NCI-H1105 treated with DMSO at 0.1 percent for 48 hours (cell line): ENCODE data around the gene NFIB.

Experiments used
- DNase-seq: peaks from one replicate; lab custom pipeline; 2025; lab: John Stamatoyannopoulos, UW

Gene NFIB

GRCh38 chr9:14304259-14304658, 9.7 kb downstream of the NFIB start:
- no peak for DNase-seq

DNA sequence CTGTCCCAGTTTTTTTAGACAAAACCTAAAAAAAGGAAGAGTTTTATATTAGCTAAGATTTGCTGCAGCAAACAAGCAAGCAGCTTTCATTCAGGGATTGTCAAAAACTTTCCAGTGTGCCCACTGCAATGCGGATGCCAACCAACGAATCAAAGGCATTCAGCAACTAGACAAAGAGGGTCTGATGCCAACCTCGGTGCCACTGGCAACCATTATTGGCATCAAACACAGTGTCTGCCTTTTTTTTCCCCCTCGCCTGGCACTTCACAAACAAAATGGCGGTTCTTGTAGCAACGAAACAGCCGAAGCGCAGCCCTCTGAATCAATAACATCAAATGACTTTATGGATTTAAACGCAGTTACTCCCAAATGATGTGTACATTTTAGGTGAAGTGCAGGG, 10.4 kb downstream of the NFIB start:
- DNase-seq: peak; percentile 97

DNA sequence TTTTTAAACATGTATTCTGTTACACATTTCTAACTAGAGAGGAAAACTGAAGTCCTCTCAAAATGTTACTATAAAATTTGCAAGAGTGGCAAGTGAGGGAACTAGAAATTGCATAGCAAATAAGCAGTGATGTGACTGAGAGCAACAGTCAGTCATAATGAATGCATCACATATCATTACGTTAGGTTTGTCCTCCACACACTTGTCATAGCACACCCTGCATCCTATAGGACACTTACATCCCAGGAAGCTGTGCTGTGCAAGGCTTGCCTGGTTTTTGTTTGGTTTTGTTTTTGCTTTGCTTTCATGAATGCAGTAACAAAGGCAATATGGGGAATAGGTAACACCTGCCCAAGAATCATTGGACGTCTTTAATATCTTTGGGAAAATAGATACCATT, 10.8 kb downstream of the NFIB start:
- DNase-seq: no peak

GRCh38 chr9:14302405-14302804, 11.5 kb downstream of the NFIB start:
- DNase-seq: no peak

DNA sequence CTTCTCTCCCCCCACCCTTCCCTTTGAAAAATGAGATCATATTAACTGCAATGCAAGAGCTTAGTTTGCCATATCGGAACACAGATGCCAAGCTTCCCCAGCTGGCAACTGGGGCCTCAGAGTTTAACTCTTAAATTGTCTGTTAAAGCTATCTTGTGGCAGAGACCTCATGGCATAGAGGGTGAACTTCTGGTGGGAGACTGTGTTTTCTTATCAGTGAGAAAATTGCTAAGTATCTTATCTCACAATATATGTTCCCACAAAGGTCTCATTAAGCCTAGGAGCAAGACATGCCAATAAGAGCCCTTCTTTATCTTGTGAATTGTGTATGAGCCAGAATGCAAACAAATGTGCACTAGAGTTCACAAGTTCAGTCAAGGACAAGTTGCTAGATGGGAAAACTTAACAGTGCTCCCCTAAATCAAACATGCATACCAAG, 12.3 kb downstream of the NFIB start:
- no peak for DNase-seq

DNA sequence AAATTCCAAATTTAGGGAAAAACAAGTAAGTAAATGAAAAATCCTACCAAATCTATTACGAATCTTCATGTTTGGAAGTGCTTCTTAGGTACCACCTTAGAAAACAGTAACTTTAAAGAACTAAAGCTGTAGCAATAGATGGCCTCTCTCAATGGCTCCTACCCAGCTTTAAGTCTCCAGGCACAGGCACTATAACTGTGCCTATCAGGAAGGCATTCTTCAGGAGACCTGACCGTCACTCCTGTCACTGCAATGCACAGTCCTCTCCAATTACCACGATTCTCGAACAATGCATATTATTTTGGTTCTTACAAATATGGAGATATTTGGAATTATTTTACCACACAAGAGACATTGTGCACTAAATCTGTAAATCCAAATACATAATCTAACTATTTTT, 12.9 kb downstream of the NFIB start:
- no peak for DNase-seq

GRCh38 chr9:14300588-14300987, 13.4 kb downstream of the NFIB start:
- DNase-seq: no peak

- no peak for DNase-seq
Observed at GRCh38 chr9:14300040-14300439, 13.9 kb downstream of the NFIB start.

DNA sequence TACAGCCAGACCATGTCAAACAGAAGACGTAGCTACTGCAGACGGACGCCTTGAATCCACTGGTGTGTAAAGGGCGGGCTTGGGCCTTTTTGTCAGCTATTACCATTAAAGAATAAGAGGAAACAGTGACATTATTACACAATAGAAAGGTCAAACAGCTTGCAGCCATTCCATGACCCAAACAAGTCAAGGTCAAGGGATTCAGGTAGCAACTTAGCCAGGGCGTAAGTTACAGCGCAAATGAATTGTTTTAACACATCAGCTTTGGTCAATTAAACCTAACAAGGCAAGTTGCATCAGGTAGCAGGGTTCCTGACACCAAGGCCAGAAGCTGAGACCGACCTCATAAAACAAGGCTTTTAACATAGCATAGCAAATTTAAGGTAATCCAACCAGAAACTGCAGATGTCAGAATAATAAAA, 15.3 kb downstream of the NFIB start:
- no peak for DNase-seq

- no peak for DNase-seq
Observed at GRCh38 chr9:14296495-14297113, 17.3 kb downstream of the NFIB start.

DNA sequence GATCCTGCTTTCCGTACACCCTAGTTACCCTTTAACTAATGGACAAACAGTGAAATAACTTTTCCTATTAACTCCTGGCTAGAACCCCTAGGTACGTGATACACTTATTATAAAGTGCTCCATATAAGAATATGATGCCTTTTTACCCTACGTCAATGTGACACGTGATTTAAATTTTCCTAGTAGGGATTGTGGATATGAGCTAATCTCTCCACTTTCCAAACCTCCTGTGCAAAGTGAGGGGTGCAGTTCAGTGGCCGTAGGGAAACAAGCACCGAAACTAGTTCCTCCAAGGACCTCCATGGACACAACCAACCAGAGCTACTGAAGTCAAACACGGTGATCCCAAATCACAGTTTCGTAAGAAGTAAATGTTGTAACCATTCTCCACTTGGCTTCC, 19.3 kb downstream of the NFIB start:
- no peak for DNase-seq

GRCh38 chr9:14293801-14294200, 20.1 kb downstream of the NFIB start:
- no peak for DNase-seq

DNA sequence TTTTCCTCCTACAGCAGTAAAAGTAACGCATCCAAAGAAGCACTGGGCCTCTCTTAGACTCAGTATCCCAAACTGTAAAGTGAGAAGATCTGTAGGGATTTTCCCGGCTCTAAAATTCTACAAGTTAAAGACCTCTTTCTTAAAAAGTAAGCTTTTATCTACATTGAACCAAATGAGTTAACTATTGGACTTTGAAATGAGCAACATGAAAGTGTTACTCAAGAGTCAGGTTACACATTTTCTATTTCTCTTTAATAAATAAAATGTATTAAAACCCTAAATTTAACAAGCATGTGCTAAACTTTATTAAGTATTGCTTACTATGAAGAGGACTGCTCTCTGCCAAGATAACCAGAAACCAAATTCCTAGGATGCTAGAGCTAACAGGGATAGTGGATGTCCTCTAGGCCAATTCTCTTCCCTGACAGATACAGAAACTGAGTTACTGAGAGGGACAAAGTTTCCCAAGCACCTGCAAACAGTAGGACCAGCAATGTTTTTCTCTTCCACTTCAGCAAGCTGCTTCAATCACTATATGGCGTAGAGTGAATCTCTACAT, 21.7 kb downstream of the NFIB start:
- DNase-seq: no peak

GRCh38 chr9:14289916-14290315, 24.0 kb downstream of the NFIB start:
- DNase-seq: no peak

DNA sequence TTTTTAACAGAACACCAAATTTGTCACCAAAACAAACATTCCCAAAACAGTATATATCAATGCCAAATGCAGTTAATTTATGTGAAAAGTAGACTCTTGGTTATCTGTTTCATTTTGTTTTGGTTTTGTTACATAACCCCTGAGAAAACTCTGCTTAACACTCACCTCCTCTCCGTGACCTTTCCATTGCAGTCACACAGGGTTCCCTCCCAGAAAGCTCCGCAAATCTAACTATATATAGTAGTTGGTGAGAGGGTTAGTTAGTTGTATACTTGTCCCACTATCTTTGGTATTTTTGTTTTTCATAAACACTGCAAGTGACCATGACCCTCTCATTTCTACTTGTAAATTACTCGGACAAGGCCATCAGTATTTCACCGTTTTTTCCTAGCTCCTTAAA, 25.5 kb downstream of the NFIB start:
- DNase-seq: no peak

DNA sequence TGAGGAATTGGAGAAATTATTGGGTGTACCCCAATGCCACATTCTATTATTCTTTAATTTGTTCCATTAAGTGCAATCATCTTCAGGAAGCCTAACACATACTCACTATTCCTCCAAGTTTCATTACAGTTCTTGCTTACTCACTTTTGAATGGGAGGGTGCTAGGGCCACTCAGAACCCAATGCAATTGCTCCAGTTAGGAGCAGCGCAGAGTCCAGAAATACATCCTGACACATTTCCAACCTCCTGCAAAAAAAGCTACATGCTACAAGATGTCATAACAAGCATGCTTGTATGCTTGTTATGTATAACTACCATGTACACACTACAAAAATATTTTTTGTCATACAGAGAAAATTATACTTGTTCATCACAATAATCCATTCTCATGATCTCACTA, 27.8 kb downstream of the NFIB start:
- no peak for DNase-seq

- DNase-seq: no peak
Observed at GRCh38 chr9:14283276-14283675, 30.7 kb downstream of the NFIB start.

- DNase-seq: no peak
Observed at GRCh38 chr9:14281876-14282275, 32.1 kb downstream of the NFIB start.

DNA sequence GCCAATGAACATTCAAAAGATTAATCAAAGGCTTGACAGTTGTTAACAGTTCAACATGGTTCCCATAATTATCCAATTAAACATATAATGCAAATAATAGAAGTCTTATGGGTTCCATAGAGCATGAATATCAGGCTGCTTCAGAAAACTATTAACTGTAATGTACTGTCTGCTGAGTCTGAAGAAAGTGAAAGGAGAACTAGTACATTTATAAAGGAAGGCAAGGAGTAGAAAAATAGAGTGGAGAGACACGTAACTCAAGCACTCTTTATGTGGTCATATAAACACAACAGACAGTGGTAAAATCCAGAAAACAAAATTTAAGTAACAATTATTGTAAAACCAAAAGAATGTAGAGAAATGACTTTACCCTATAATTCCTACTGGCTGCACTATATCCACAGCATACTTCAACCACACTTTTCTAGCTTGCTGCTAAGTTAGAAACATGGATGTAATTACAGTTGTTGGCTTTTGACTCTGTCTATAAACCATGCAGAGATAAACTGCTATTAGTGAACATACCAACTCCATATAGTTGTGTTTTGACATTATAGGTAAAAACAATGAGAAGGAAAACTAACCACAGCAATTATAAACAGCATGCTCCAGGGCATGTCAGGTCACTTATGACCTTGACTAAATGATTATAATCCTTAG, 32.7 kb downstream of the NFIB start:
- DNase-seq: peak; percentile 19

DNA sequence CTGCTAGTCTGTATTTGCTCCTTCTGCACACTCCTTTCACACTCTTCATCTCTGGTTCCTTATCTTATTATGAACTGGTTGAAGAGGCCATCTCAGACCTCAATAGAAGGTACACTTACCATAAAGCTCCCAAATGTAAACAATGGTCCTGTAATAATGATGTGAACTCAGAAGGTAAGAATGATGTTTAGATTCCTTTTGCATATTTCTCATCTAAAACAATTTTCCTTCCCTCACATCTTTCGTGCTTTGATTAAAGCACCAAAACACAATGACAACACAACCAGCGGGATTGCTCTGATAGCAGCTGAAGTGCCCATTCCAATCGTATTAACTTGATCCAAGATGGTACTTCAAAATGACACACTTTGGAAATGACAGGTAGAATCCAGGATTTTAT, 34.3 kb downstream of the NFIB start:
- no peak for DNase-seq

DNA sequence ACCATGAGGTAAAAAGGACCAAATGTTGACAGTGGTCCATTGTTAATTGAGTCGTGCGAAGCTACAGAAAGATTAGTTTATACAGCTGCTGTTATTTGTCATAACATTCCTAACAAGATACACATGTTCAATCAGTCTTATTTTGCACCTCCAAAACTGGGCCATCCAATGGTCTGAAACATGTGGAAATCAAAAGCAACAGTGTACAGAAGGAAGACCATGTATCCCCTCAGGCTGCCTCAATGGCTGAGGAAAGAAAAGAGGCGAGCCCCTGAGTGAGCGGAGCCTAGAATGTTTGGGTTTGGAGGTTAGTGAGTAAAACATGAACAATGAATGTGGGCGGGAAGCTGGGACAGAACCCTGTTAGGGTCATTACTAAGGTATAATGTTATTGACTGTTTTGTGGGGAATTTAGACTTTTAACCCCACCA, 35.6 kb downstream of the NFIB start:
- DNase-seq: no peak

DNA sequence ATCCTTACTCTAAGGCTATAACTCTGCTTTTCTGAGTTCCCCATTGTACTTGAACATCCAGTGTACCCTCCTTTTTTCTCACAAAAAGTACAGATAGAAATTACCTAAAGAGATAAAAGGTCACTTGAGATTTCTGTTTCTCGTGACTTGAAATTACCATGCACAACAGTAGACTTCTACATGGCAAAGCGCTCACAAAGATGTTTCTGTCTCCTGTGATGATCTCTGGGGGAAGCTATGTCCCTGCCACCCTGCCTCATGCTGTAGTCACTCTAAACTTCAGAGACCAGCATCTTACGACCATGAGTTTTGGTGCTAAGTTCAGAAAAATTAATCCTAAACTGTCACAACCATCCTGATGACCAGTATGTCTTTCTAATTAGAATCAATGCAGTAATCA, 36.2 kb downstream of the NFIB start:
- DNase-seq: no peak

GRCh38 chr9:14277244-14277643, 36.7 kb downstream of the NFIB start:
- DNase-seq: peak; percentile 44

GRCh38 chr9:14275331-14275730, 38.6 kb downstream of the NFIB start:
- no peak for DNase-seq
